SK-N-SH (cell line): Measurements from ENCODE around the gene KAT8. TPM values are rescaled to one million over a fixed set of nuclear protein-coding genes. Genes with fewer than 3 reads are reported as not detected.

ENCODE experiments used
- CTCF ChIA-PET: fragments of 300-600, 350-600 bp; formaldehyde crosslinking; extraction: SDS; loops from one replicate; lab custom pipeline; 2021; lab: Yijun Ruan, JAX
- POLR2A ChIA-PET: fragments of 350-600 bp; sonication (Branson Sonifier 250); formaldehyde crosslinking; extraction: SDS; loops from one replicate; lab custom pipeline; 2020; ENCODE audit warnings: antibody characterized with exemption, inconsistent platforms; lab: Yijun Ruan, JAX
- DNase-seq: peaks from one replicate; pipeline ENCODE4 v3.0.0; 2012
- H2AFZ ChIP-seq: fragments of 200-600 bp; sonication (generic); 2 replicates; pipeline ENCODE4 v1.8.1; 2016; ENCODE audit warnings: antibody characterized with exemption, mild to moderate bottlenecking, low read depth
- H3F3A ChIP-seq: fragments of 200-600 bp; sonication (generic); replicated peaks from 2 replicates; pipeline ENCODE3; 2016; ENCODE audit warnings: antibody characterized with exemption, mild to moderate bottlenecking; ENCODE audit not compliant: insufficient read depth
- H3K27ac ChIP-seq, 2 experiments: fragments of 200-500 bp in 1 of 2; fragments of 200-600 bp in 1 of 2; sonication (Bioruptor generic) in 1 of 2; sonication (generic), shearing (Covaris generic) in 1 of 2; 2 replicates each; pipeline versions ENCODE4 v1.5.1 to v1.6.1; 2014 to 2016; ENCODE audit warnings: low read depth in 2 of 2, inconsistent platforms in 1 of 2, low read length in 1 of 2, mild to moderate bottlenecking in 1 of 2, mixed read lengths in 1 of 2
- H3K27me3 ChIP-seq: fragments of 200-600 bp; sonication (generic), shearing (Covaris generic); 2 replicates; pipeline ENCODE4 v1.6.1; 2016; ENCODE audit warnings: mixed run types; ENCODE audit not compliant: insufficient read depth
- H3K36me3 ChIP-seq, 2 experiments: fragments of 200-500 bp in 1 of 2; fragments of 200-600 bp in 1 of 2; sonication (Bioruptor generic) in 1 of 2; sonication (generic) in 1 of 2; replicated peaks in 1 of 2; 2 replicates each; pipeline versions ENCODE3 to v1.5.1; 2014 to 2016; ENCODE audit warnings: low read length in 1 of 2, mild to moderate bottlenecking in 1 of 2; ENCODE audit not compliant: insufficient read depth in 2 of 2, control insufficient read depth in 1 of 2
- H3K4me1 ChIP-seq, 2 experiments: fragments of 200-500 bp in 1 of 2; fragments of 200-600 bp in 1 of 2; sonication (Bioruptor generic) in 1 of 2; sonication (generic), shearing (Covaris generic) in 1 of 2; 2 replicates each; pipeline versions ENCODE4 v1.5.1 to v1.6.1; 2014 to 2016; ENCODE audit warnings: low read depth in 1 of 2, low read length in 1 of 2, mixed run types in 1 of 2; ENCODE audit not compliant: insufficient read depth in 2 of 2, control insufficient read depth in 1 of 2
- H3K4me2 ChIP-seq: fragments of 200-600 bp; sonication (generic), shearing (Covaris generic); 2 replicates; pipeline ENCODE4 v1.6.1; 2017; ENCODE audit warnings: mixed run types
- H3K4me3 ChIP-seq, 2 experiments: fragments of 200-500 bp in 1 of 2; fragments of 200-600 bp in 1 of 2; sonication (Bioruptor generic) in 1 of 2; sonication (generic), shearing (Covaris generic) in 1 of 2; 2 replicates each; pipeline versions ENCODE4 v1.5.1 to v1.8.1; 2014 to 2016; ENCODE audit warnings: low read depth in 2 of 2, inconsistent platforms in 1 of 2, low read length in 1 of 2, mild to moderate bottlenecking in 1 of 2, mixed read lengths in 1 of 2, moderate library complexity in 1 of 2
- H3K79me2 ChIP-seq: fragments of 200-600 bp; sonication (generic); 2 replicates; pipeline ENCODE4 v1.8.1; 2017; ENCODE audit warnings: mild to moderate bottlenecking; ENCODE audit not compliant: insufficient read depth
- H3K9ac ChIP-seq: fragments of 200-600 bp; sonication (generic); 2 replicates; pipeline ENCODE4 v1.6.1; 2017; ENCODE audit warnings: mixed run types
- H3K9me2 ChIP-seq: fragments of 200-600 bp; sonication (generic); 2 replicates; pipeline ENCODE4 v1.6.1; 2017; ENCODE audit warnings: mixed run types
- H3K9me3 ChIP-seq: fragments of 200-600 bp; sonication (generic); 2 replicates; pipeline ENCODE4 v1.6.1; 2017; ENCODE audit warnings: mixed run types, mild to moderate bottlenecking, moderate library complexity
- H4K20me1 ChIP-seq: fragments of 200-600 bp; sonication (generic); 2 replicates; pipeline ENCODE4 v1.6.1; 2017; ENCODE audit warnings: mild to moderate bottlenecking, mixed run types; ENCODE audit not compliant: insufficient read depth
- CHD2 ChIP-seq: fragments of 150-350 bp; IDR thresholded peaks from 2 replicates; pipeline ENCODE4 v1.6.1; 2018; ENCODE audit warnings: low read length; ENCODE audit not compliant: partially characterized antibody
- EP300 ChIP-seq, 2 experiments: IDR thresholded peaks; 2 replicates each; pipeline versions ENCODE4 v1.4.0 to v1.6.1; 2012; ENCODE audit warnings: borderline replicate concordance in 1 of 2, low read depth in 1 of 2, low read length in 1 of 2
- EZH2phosphoT487 ChIP-seq: fragments of 200-600 bp; sonication (generic); IDR thresholded peaks from 2 replicates; pipeline ENCODE4 v1.6.1; 2017; ENCODE audit warnings: low read depth, mixed run types, mild to moderate bottlenecking, antibody characterized with exemption, moderate library complexity, borderline replicate concordance
- FOSL2 ChIP-seq: IDR thresholded peaks from 2 replicates; pipeline ENCODE4 v1.4.0; 2012; ENCODE audit warnings: low read depth, mild to moderate bottlenecking, moderate library complexity, borderline replicate concordance
- GATA2 ChIP-seq: sonication (generic); formaldehyde crosslinking; IDR thresholded peaks from 2 replicates; pipeline ENCODE4 v1.5.0; 2020; ENCODE audit warnings: mild to moderate bottlenecking, missing genetic modification reagents
- JUND ChIP-seq: IDR thresholded peaks from 2 replicates; pipeline ENCODE4 v1.4.0; 2012
- MEF2A ChIP-seq: IDR thresholded peaks from 2 replicates; pipeline ENCODE4 v1.4.0; 2012; ENCODE audit warnings: low read depth, borderline replicate concordance
- NRF1 ChIP-seq: IDR thresholded peaks from 2 replicates; pipeline ENCODE4 v1.6.1; 2012; ENCODE audit warnings: low read depth, mild to moderate bottlenecking, low read length
- RCOR1 ChIP-seq: fragments of 150-350 bp; IDR thresholded peaks from 2 replicates; pipeline ENCODE4 v1.6.1; 2017; ENCODE audit warnings: antibody characterized with exemption, low read length
- RFX5 ChIP-seq: IDR thresholded peaks from 2 replicates; pipeline ENCODE4 v1.6.1; 2012; ENCODE audit warnings: mild to moderate bottlenecking, improper control_type of control experiment, low read length
- RXRA ChIP-seq: IDR thresholded peaks from 2 replicates; pipeline ENCODE4 v1.4.0; 2012; ENCODE audit warnings: low read depth, mild to moderate bottlenecking, borderline replicate concordance
- SMC3 ChIP-seq: IDR thresholded peaks from 2 replicates; pipeline ENCODE4 v1.6.1; 2012; ENCODE audit warnings: low read depth, low read length, improper control_type of control experiment
- YY1 ChIP-seq: IDR thresholded peaks from 2 replicates; pipeline ENCODE4 v1.4.0; 2012; ENCODE audit warnings: low read depth, mild to moderate bottlenecking
- WGBS: methylation state at CpG from one replicate; pipeline ENCODE4 v1.1.6; 2017; ENCODE audit warnings: low lambda C conversion rate; 5-methylcytosine and 5-hydroxymethylcytosine counted together
- polyA plus RNA-seq, 3 experiments: library from polyadenylated mRNA; depleted of rRNA; stranded (reverse); fragments of >200 nt; gene quantifications; 2 replicates each; pipeline ENCODE4 v1.2.3, GENCODE V29; 2012
- TF ChIP-seq, protein P1 (sequence below): fragments of 150-350 bp; IDR thresholded peaks from 2 replicates; pipeline ENCODE4 v1.6.1; 2017; ENCODE audit warnings: antibody characterized with exemption, low read length, low read depth, borderline replicate concordance
- TF ChIP-seq, protein P2 (sequence below): IDR thresholded peaks from 2 replicates; pipeline ENCODE4 v1.4.0; 2012; ENCODE audit warnings: low read depth, borderline replicate concordance
- TF ChIP-seq, protein P3 (sequence below): IDR thresholded peaks from 2 replicates; pipeline ENCODE4 v1.6.1; 2012; ENCODE audit warnings: mild to moderate bottlenecking, low read depth, low read length, moderate library complexity
- TF ChIP-seq, protein P4 (sequence below): fragments of 150-350 bp; IDR thresholded peaks from 2 replicates; pipeline ENCODE4 v1.6.1; 2016; ENCODE audit warnings: mild to moderate bottlenecking, low read depth, low read length
- TF ChIP-seq, protein P5 (sequence below): IDR thresholded peaks from 2 replicates; pipeline ENCODE4 v1.4.0; 2012; ENCODE audit warnings: low read depth
- TF ChIP-seq, protein P6 (sequence below): IDR thresholded peaks from 2 replicates; pipeline ENCODE4 v1.4.0; 2012; ENCODE audit warnings: low read depth, borderline replicate concordance
- TF ChIP-seq, protein P7 (sequence below): IDR thresholded peaks from 2 replicates; pipeline ENCODE4; 2012

KAT8 gene
- polyA plus RNA-seq, 1 of the 3 experiments (the other 2 are of a cell fraction) = 52.0 TPM

DNA sequence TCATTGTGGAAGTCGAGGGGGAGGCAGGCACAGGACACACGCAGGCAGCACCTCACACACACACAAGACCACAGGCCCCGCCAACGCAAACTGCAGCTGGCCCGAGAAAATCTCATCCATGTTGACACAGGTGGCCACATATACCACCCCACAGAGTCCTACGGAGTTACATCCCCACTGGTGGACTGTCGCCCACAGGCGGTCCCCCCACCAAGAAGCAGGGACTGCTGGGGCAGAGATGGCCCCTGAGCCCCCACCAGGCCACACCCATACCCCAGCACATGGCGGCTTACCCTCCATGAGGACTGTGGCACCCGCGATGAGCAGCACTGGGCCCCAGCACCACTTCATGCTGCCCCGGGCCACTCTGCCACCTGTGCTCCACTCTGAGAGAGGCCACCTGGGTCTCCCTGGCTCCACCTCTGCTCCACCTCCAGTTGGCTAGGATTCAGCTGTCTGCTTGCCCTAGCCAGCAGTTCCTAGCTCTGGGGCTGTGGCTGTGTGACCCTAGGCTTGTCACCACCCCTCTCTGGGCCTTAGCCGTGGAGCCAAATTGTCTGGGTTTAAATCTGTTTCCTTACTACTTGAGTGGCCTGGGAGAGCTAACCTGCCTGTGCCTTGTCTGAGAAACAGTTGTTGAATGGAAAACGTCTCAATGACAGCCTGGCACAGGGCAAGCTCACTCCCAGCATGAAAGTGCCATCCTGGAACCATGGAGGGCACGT, 28.8 kb upstream of the KAT8 start, which contains the start of gene PRSS53:
PRSS53 (minus strand) TSS at position 485 of the 725 bp plus-strand sequence; CDS start at position 351, 134 bp downstream.
- Histone ChIP-seq H3K4me2 (no peak within 1 kb of the TSS), H3K79me2 (peaks cover 47% of the 10 kb centered on the region), H4K20me1 (peaks cover 7% of the 10 kb centered on the region; the same call in 1 of the 2 replicates), H3K4me1 (peaks cover 4 to 16% of the 10 kb centered on the region in 2 experiments; a peak in 2 of 4 replicates), H3K27ac (no peak within 1 kb of the TSS), H3K27me3 (no peaks in the 10 kb centered on the region), H2AFZ (no peak within 1 kb of the TSS), H3F3A (no peaks in the 10 kb centered on the region), H3K36me3 (peaks cover 7 to 23% of the 10 kb centered on the region in 2 experiments), H3K9me3 (no peaks in the 10 kb centered on the region), H3K9ac (no peak within 1 kb of the TSS), H3K4me3 (no peak within 1 kb of the TSS), H3K9me2 (no peaks in the 10 kb centered on the region)
- CTCF ChIA-PET = interaction anchor here (0.9 to 1.5 kb wide), 2 partner anchors 16 to 354 kb away, joined by 3 read pairs; partner anchors contain the start of gene ZNF843
- TF ChIP-seq FOSL2 (no peak), MEF2A (no peak), RXRA (no peak), RFX5 (no peak), GATA2 (no peak), JUND (no peak), EZH2phosphoT487 (no peak), EP300 (IDR thresholded peaks at IDR 0.05; ENCODE audit: borderline replicate concordance in 1 of 2, low read depth in 1 of 2, low read length in 1 of 2) (no peak), YY1 (no peak), SMC3 (no peak), NRF1 (no peak), RCOR1 (no peak), CHD2 (no peak)
- TF ChIP-seq, protein P1, sequence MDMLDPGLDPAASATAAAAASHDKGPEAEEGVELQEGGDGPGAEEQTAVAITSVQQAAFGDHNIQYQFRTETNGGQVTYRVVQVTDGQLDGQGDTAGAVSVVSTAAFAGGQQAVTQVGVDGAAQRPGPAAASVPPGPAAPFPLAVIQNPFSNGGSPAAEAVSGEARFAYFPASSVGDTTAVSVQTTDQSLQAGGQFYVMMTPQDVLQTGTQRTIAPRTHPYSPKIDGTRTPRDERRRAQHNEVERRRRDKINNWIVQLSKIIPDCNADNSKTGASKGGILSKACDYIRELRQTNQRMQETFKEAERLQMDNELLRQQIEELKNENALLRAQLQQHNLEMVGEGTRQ = no peak
- TF ChIP-seq, protein P2, sequence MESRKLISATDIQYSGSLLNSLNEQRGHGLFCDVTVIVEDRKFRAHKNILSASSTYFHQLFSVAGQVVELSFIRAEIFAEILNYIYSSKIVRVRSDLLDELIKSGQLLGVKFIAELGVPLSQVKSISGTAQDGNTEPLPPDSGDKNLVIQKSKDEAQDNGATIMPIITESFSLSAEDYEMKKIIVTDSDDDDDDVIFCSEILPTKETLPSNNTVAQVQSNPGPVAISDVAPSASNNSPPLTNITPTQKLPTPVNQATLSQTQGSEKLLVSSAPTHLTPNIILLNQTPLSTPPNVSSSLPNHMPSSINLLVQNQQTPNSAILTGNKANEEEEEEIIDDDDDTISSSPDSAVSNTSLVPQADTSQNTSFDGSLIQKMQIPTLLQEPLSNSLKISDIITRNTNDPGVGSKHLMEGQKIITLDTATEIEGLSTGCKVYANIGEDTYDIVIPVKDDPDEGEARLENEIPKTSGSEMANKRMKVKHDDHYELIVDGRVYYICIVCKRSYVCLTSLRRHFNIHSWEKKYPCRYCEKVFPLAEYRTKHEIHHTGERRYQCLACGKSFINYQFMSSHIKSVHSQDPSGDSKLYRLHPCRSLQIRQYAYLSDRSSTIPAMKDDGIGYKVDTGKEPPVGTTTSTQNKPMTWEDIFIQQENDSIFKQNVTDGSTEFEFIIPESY = no peak
- TF ChIP-seq, protein P3, sequence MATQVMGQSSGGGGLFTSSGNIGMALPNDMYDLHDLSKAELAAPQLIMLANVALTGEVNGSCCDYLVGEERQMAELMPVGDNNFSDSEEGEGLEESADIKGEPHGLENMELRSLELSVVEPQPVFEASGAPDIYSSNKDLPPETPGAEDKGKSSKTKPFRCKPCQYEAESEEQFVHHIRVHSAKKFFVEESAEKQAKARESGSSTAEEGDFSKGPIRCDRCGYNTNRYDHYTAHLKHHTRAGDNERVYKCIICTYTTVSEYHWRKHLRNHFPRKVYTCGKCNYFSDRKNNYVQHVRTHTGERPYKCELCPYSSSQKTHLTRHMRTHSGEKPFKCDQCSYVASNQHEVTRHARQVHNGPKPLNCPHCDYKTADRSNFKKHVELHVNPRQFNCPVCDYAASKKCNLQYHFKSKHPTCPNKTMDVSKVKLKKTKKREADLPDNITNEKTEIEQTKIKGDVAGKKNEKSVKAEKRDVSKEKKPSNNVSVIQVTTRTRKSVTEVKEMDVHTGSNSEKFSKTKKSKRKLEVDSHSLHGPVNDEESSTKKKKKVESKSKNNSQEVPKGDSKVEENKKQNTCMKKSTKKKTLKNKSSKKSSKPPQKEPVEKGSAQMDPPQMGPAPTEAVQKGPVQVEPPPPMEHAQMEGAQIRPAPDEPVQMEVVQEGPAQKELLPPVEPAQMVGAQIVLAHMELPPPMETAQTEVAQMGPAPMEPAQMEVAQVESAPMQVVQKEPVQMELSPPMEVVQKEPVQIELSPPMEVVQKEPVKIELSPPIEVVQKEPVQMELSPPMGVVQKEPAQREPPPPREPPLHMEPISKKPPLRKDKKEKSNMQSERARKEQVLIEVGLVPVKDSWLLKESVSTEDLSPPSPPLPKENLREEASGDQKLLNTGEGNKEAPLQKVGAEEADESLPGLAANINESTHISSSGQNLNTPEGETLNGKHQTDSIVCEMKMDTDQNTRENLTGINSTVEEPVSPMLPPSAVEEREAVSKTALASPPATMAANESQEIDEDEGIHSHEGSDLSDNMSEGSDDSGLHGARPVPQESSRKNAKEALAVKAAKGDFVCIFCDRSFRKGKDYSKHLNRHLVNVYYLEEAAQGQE = no peak
- TF ChIP-seq, protein P4, sequence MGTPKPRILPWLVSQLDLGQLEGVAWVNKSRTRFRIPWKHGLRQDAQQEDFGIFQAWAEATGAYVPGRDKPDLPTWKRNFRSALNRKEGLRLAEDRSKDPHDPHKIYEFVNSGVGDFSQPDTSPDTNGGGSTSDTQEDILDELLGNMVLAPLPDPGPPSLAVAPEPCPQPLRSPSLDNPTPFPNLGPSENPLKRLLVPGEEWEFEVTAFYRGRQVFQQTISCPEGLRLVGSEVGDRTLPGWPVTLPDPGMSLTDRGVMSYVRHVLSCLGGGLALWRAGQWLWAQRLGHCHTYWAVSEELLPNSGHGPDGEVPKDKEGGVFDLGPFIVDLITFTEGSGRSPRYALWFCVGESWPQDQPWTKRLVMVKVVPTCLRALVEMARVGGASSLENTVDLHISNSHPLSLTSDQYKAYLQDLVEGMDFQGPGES = no peak
- TF ChIP-seq, protein P5, sequence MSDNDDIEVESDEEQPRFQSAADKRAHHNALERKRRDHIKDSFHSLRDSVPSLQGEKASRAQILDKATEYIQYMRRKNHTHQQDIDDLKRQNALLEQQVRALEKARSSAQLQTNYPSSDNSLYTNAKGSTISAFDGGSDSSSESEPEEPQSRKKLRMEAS = no peak
- TF ChIP-seq, protein P6, sequence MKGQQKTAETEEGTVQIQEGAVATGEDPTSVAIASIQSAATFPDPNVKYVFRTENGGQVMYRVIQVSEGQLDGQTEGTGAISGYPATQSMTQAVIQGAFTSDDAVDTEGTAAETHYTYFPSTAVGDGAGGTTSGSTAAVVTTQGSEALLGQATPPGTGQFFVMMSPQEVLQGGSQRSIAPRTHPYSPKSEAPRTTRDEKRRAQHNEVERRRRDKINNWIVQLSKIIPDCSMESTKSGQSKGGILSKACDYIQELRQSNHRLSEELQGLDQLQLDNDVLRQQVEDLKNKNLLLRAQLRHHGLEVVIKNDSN = no peak
- TF ChIP-seq, protein P7, sequence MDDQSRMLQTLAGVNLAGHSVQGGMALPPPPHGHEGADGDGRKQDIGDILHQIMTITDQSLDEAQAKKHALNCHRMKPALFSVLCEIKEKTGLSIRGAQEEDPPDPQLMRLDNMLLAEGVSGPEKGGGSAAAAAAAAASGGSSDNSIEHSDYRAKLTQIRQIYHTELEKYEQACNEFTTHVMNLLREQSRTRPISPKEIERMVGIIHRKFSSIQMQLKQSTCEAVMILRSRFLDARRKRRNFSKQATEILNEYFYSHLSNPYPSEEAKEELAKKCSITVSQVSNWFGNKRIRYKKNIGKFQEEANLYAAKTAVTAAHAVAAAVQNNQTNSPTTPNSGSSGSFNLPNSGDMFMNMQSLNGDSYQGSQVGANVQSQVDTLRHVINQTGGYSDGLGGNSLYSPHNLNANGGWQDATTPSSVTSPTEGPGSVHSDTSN = no peak
- DNase-seq = no peak
- 89% methylated on average over 7 of the region's 15 CpGs for WGBS
- POLR2A ChIA-PET = interaction anchor here (1.7 kb wide), 1 partner anchor 15 kb away, joined by 3 read pairs; the partner anchor contains the start of genes ZNF646 and ZNF668
